Central memory CD8-positive, alpha-beta T cell (primary cell): ENCODE measurements around the gene DESI2.
A peak's percentile ranks its signal among the peaks of the same experiment; 100 is the strongest.
"Not testable (repeated sequence)": the region's sequence is repeated elsewhere in the genome, so short reads cannot be mapped to it uniquely, and the experiment has no call there.

Experiments used
- ATAC-seq: fragments of 150-1000 bp; cut with Tn5 transposase; replicated peaks from 2 replicates; pipeline ENCODE4 v1.10.0; 2022; ENCODE audit warnings: mild to moderate bottlenecking, moderate FRiP score, moderate number of reproducible peaks; ENCODE audit not compliant: poor library complexity, severe bottlenecking; ENCODE audit errors: extremely low read depth
- DNase-seq, 2 donors: peaks; one replicate each; pipeline ENCODE4 v3.0.0; 2021; ENCODE audit warnings: low spot score in 2 of 2
- H3K27ac Mint-ChIP-seq: one replicate; pipeline ENCODE4 v1.8.0; 2022; ENCODE audit warnings: low read depth, mild to moderate bottlenecking, moderate library complexity, mixed read lengths
- H3K27me3 Mint-ChIP-seq: one replicate; pipeline ENCODE4 v1.8.0; 2022; ENCODE audit warnings: mixed read lengths
- H3K36me3 Mint-ChIP-seq: one replicate; pipeline ENCODE4 v1.8.0; 2022; ENCODE audit warnings: mild to moderate bottlenecking, moderate library complexity, mixed read lengths; ENCODE audit not compliant: insufficient read depth
- H3K4me1 Mint-ChIP-seq: one replicate; pipeline ENCODE4 v1.8.0; 2022; ENCODE audit warnings: mixed read lengths
- H3K4me3 Mint-ChIP-seq: one replicate; pipeline ENCODE4 v1.8.0; 2022; ENCODE audit warnings: mild to moderate bottlenecking, moderate library complexity, mixed read lengths
- H3K9me3 Mint-ChIP-seq: one replicate; pipeline ENCODE4 v1.8.0; 2022; ENCODE audit warnings: mixed read lengths

The DESI2 gene

GRCh38 chr1:244730153-244730933 is 77.4 kb downstream of the DESI2 start:
- Mint-ChIP-seq H3K27ac (peak overlapping the region; percentile 81), H3K4me1 (peaks cover 12% of the 10 kb centered on the region), H3K4me3 (peak overlapping the region; percentile 85), H3K36me3 (no peaks in the 10 kb centered on the region), H3K27me3 (no peaks in the 10 kb centered on the region), H3K9me3 (no peaks in the 10 kb centered on the region)
- DNase-seq (peak in 1 of 2 donors; percentile 13), ATAC-seq (peak; percentile 64)

GRCh38 chr1:244730934-244731434 is 78.1 kb downstream of the DESI2 start:
- Mint-ChIP-seq H3K4me3 (peak overlapping the region; percentile 85), H3K4me1 (peaks cover 12% of the 10 kb centered on the region), H3K27me3 (no peaks in the 10 kb centered on the region), H3K9me3 (no peaks in the 10 kb centered on the region), H3K36me3 (no peaks in the 10 kb centered on the region), H3K27ac (peak overlapping the region; percentile 46)
- DNase-seq: no peak
- ATAC-seq: no peak

DNA sequence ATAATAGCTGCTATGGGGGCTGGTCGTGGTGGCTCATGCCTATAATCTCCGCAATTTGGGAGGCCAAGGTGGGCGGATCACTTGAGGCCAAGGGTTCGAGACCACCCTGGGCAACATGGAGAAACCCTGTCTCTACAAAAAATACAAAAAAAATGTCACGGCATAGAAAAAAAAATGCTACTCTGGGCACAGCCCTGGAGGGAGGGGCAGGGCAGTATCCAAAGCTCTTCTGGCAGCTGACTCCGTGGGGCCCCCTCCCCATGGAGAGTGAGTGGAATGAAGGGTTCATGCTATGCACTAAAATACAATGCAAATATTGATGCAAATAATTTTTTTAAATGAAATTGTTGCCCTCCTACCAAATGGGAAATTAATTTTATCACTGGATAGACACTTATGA is 78.7 kb downstream of the DESI2 start:
- Mint-ChIP-seq H3K9me3 (no peaks in the 10 kb centered on the region), H3K4me3 (peak overlapping the region; percentile 85), H3K27ac (no peak overlapping the region), H3K36me3 (no peaks in the 10 kb centered on the region), H3K27me3 (no peaks in the 10 kb centered on the region), H3K4me1 (peaks cover 12% of the 10 kb centered on the region)
- ATAC-seq (no peak), DNase-seq (no peak)

GRCh38 chr1:244732851-244733450 is 80.0 kb downstream of the DESI2 start:
- DNase-seq: no peak
- no peaks in the 10 kb centered on the region for H3K27me3 Mint-ChIP-seq
- no peak overlapping the region for H3K27ac Mint-ChIP-seq
- no peaks in the 10 kb centered on the region for H3K9me3 Mint-ChIP-seq
- no peaks in the 10 kb centered on the region for H3K36me3 Mint-ChIP-seq
- ATAC-seq: no peak
- H3K4me3 Mint-ChIP-seq: no peak overlapping the region
- H3K4me1 Mint-ChIP-seq: peaks cover 12% of the 10 kb centered on the region

DNA sequence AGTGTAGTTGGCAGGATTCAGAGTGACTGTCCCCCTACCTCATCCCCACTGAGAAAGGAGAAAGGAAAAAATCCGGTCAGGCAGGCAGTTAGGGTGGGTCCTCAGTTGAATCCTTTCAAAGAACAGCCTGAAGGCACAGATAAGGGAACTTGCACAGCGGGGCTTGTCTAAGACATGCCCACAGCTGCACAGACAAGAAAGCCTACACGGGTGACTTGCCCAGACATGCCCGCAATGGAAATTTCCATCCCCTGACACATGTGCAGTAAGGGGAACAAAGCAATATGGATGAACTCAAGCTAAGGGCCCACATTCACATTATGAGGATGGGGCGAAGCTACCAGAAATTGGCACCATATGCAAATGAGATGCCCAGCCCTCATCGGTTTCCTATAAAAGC is 82.5 kb downstream of the DESI2 start:
- Mint-ChIP-seq H3K27ac (no peak overlapping the region), H3K4me3 (no peak overlapping the region), H3K27me3 (no peaks in the 10 kb centered on the region), H3K4me1 (no peaks in the 10 kb centered on the region), H3K9me3 (no peaks in the 10 kb centered on the region), H3K36me3 (no peaks in the 10 kb centered on the region)
- no peak for DNase-seq
- no peak for ATAC-seq

- ATAC-seq: no peak
- DNase-seq: no peak
- no peak overlapping the region for H3K4me3 Mint-ChIP-seq
- no peaks in the 10 kb centered on the region for H3K9me3 Mint-ChIP-seq
- H3K27ac Mint-ChIP-seq: no peak overlapping the region
- H3K4me1 Mint-ChIP-seq: no peaks in the 10 kb centered on the region
- H3K36me3 Mint-ChIP-seq: no peaks in the 10 kb centered on the region
- no peaks in the 10 kb centered on the region for H3K27me3 Mint-ChIP-seq
Observed at GRCh38 chr1:244735876-244736561, 83.1 kb downstream of the DESI2 start.

- not testable (repeated sequence) for H3K36me3 Mint-ChIP-seq, DNase-seq, H3K4me3 Mint-ChIP-seq, H3K27ac Mint-ChIP-seq, H3K27me3 Mint-ChIP-seq, H3K9me3 Mint-ChIP-seq, H3K4me1 Mint-ChIP-seq, ATAC-seq
Observed at GRCh38 chr1:244739140-244739539, 86.2 kb downstream of the DESI2 start.

DNA sequence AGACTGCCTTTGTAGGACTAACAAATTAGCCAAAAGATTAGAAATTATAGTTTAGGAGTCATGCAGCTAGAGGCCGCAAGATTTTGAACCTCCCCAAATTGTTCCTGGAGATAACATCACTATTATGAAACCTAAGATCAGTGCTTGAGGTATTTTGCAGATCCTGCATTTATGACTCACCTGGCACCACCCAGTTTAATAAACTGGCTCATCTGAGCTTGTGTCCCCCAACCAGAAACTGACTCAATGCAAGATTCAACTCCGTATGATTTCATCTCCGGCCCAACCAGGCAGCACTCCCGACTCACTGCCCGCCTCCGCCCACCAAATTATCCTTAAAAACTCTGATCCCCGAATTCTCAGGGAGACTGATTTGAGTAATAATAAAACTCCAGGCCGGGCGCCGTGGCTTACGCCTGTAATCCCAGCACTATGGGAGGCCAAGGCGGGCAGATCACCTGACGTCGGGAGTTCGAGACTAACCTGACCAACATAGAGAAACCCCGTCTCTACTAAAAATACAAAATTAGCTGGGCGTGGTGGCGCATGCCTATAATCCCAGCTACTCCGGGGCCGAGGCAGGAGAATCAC is 87.2 kb downstream of the DESI2 start:
- H3K9me3 Mint-ChIP-seq, H3K4me3 Mint-ChIP-seq, H3K27ac Mint-ChIP-seq, ATAC-seq, DNase-seq, H3K27me3 Mint-ChIP-seq, H3K4me1 Mint-ChIP-seq, H3K36me3 Mint-ChIP-seq: not testable (repeated sequence)

DNA sequence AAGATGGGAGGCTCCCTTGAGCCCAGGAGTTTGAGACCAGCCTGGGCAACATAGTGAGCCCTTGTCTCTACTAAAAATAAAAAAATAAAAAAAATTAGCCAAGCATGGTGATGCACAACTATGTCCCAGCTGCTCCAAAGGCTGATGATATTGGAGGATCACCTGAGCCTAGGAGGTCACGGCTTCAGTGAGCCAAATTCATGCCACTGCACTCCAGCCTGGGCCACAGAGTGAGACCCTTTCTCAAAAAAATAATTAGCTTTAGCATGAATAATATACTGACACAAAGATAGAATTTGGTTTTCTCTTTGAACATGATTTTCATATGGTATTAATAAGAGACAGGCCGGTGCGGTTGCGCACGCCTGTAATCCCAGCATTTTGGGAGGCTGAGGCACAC is 88.8 kb downstream of the DESI2 start:
- no peaks in the 10 kb centered on the region for H3K36me3 Mint-ChIP-seq
- ATAC-seq (no peak), DNase-seq (no peak)
- no peak overlapping the region for H3K4me3 Mint-ChIP-seq
- no peak overlapping the region for H3K27ac Mint-ChIP-seq
- no peaks in the 10 kb centered on the region for H3K4me1 Mint-ChIP-seq
- H3K27me3 Mint-ChIP-seq: no peaks in the 10 kb centered on the region
- no peaks in the 10 kb centered on the region for H3K9me3 Mint-ChIP-seq

DNA sequence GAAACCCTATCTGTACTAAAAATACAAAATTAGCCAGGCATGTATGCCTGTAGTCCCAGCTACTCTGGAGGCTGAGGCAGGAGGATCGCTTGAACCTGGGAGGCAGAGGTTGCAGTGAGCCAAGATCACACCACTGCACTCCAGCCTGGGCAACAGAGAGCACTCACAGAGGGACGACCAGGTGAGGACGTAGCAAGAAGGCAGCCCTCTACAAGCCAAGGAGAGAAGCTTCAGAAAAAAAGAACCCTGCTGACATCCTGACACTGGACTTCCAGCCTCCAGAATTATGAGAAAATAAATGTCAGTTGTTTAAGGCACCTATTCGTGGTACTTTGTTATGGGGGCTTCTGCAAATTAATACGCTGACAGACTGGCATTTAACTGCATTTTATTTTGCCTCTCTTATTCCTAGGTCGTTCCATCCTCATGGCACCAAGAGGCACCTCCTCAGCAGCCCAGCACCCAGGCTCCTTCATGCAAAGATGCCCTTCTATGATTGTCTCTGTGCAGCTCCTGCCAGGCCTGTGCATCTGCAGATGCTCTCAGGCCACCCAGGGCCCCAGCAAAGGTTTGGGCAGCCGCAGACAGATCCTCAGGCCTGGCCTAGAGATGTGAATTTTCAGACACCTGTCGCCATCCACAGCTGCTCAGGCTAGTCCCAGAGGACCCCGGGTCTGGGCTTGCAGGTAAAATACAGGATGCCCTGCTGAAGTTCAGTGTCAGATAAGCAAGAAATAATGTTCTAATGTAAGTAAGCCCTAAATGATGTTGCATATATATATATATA is 96.5 kb downstream of the DESI2 start:
- H3K36me3 Mint-ChIP-seq: no peaks in the 10 kb centered on the region
- DNase-seq: no peak
- H3K27ac Mint-ChIP-seq: no peak overlapping the region
- H3K27me3 Mint-ChIP-seq: no peaks in the 10 kb centered on the region
- no peak overlapping the region for H3K4me3 Mint-ChIP-seq
- H3K4me1 Mint-ChIP-seq: no peaks in the 10 kb centered on the region
- no peak for ATAC-seq
- no peaks in the 10 kb centered on the region for H3K9me3 Mint-ChIP-seq

DNA sequence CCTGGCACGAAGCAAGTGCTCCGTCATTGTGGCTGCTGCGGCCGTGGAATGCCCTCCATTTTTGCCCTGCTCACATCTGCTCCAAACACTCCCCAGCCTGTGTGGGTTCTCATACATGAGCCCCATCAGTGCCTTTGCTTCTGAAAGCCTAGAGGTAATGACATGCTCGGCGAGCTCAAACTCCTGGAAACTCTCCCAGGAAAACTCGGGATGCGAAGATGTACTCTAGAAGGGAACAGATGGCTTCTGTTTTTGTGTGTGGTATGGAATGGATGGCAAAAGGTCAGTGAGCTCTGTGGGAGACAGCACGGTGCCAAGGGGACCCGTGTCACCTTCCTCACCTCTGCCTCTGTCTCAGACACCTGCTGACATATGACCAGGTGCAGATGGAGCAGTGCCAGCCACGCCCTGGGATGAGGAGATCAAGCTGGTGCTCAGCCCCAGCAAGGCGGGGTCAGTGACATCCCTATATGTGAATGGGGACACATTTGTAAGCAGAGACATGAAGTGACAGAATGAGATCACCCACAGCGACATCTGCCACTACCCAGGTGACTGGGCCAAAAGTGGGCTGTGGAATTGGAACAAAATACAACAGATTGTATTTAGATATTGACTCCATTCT is 98.5 kb downstream of the DESI2 start:
- H3K9me3 Mint-ChIP-seq: no peaks in the 10 kb centered on the region
- no peaks in the 10 kb centered on the region for H3K36me3 Mint-ChIP-seq
- H3K4me3 Mint-ChIP-seq: no peak overlapping the region
- no peak for ATAC-seq
- DNase-seq: no peak
- H3K4me1 Mint-ChIP-seq: no peaks in the 10 kb centered on the region
- no peak overlapping the region for H3K27ac Mint-ChIP-seq
- H3K27me3 Mint-ChIP-seq: no peaks in the 10 kb centered on the region

GRCh38 chr1:244755673-244756072 is 102.7 kb downstream of the DESI2 start:
- no peaks in the 10 kb centered on the region for H3K27me3 Mint-ChIP-seq
- H3K9me3 Mint-ChIP-seq: no peaks in the 10 kb centered on the region
- no peak overlapping the region for H3K27ac Mint-ChIP-seq

More at GRCh38 chr1:244755673-244756072, 102.7 kb downstream of the DESI2 start:
- no peak for DNase-seq
- Mint-ChIP-seq H3K4me1 (no peaks in the 10 kb centered on the region), H3K4me3 (no peak overlapping the region), H3K36me3 (no peaks in the 10 kb centered on the region)
- ATAC-seq: no peak
